NT2/D1 (cell line): Measurements from ENCODE around the gene OR1J2.

Experiments
- SUZ12 ChIP-seq: IDR thresholded peaks from 2 replicates; pipeline ENCODE4 v1.6.1; 2011; ENCODE audit not compliant: insufficient read length, insufficient read depth; ENCODE audit errors: extremely low read depth
- YY1 ChIP-seq: IDR thresholded peaks from 2 replicates; pipeline ENCODE4 v1.6.1; 2011; ENCODE audit not compliant: insufficient read length, insufficient read depth
- ZNF274 ChIP-seq: IDR thresholded peaks from 2 replicates; pipeline ENCODE4 v1.6.1; 2011; ENCODE audit warnings: mild to moderate bottlenecking, low read depth, low read length

- TF ChIP-seq YY1 (no peak), ZNF274 (no peak), SUZ12 (no peak)
Measured at GRCh38 chr9:122506964-122507363, 3.6 kb upstream of the OR1J2 start.
